GM20431 (cell line): Measurements from ENCODE around the gene HERC2.
"Not testable (repeated sequence)": the region's sequence is repeated elsewhere in the genome, so short reads cannot be mapped to it uniquely, and the experiment has no call there.

Source experiments
- in situ Hi-C: fragments of 300-500 bp; cut with MseI, MboI; formaldehyde crosslinking; loops from one replicate; pipeline ENCODE4 v1.15.0; 2020; ENCODE audit warnings: low sequenced_read_pairs; ENCODE audit not compliant: unreplicated experiment

The HERC2 gene, protein sequence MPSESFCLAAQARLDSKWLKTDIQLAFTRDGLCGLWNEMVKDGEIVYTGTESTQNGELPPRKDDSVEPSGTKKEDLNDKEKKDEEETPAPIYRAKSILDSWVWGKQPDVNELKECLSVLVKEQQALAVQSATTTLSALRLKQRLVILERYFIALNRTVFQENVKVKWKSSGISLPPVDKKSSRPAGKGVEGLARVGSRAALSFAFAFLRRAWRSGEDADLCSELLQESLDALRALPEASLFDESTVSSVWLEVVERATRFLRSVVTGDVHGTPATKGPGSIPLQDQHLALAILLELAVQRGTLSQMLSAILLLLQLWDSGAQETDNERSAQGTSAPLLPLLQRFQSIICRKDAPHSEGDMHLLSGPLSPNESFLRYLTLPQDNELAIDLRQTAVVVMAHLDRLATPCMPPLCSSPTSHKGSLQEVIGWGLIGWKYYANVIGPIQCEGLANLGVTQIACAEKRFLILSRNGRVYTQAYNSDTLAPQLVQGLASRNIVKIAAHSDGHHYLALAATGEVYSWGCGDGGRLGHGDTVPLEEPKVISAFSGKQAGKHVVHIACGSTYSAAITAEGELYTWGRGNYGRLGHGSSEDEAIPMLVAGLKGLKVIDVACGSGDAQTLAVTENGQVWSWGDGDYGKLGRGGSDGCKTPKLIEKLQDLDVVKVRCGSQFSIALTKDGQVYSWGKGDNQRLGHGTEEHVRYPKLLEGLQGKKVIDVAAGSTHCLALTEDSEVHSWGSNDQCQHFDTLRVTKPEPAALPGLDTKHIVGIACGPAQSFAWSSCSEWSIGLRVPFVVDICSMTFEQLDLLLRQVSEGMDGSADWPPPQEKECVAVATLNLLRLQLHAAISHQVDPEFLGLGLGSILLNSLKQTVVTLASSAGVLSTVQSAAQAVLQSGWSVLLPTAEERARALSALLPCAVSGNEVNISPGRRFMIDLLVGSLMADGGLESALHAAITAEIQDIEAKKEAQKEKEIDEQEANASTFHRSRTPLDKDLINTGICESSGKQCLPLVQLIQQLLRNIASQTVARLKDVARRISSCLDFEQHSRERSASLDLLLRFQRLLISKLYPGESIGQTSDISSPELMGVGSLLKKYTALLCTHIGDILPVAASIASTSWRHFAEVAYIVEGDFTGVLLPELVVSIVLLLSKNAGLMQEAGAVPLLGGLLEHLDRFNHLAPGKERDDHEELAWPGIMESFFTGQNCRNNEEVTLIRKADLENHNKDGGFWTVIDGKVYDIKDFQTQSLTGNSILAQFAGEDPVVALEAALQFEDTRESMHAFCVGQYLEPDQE (N-terminal part only)

DNA sequence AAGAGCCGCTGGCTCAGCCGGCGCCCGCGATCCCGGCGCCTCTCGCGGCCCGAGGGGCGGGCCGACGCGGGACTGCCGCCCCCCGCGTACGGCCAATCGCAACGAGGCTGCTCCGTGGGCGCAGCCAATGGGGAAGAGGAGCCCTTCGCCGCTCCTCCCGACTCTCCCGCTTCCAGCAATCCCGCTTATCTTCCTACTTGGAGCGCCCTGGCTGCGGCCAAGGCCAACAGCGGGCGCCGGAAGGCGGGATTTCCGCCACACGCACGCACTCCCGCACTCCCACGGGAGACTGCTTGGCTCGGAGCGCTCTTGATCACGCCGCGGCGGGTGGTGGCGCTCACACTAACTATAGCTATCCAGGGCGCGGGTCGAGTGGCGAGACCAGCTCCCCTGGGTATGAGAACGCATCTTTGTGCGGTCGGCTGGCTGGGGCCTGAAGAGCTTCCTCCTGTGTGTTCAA, at the start of gene HERC2:
HERC2 (minus strand) TSS at position 51 of the 460 bp plus-strand sequence. CDS start 746 bp downstream, outside the sequence.
- in situ Hi-C loops = not testable (repeated sequence)

DNA sequence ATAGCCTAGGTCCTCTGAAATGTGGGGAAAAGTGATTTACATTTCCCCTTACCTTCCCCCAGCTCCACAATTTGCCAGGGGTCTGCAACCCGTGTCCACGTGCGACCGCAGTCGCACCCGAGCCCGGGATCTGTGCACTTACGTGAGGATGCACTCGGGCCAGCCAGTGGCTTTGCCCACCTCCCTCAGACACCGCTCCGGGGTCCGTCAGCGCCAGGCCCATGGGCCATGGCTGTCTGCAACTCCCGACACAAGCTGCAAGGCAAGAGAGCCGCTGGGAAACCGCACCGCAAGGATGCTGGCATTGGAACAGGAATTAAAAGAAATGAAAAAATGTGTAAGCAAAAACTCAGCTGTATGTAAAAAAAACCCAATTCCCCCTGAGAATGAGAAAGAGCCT, 43.5 kb upstream of the HERC2 start:
- in situ Hi-C loops = not testable (repeated sequence)

DNA sequence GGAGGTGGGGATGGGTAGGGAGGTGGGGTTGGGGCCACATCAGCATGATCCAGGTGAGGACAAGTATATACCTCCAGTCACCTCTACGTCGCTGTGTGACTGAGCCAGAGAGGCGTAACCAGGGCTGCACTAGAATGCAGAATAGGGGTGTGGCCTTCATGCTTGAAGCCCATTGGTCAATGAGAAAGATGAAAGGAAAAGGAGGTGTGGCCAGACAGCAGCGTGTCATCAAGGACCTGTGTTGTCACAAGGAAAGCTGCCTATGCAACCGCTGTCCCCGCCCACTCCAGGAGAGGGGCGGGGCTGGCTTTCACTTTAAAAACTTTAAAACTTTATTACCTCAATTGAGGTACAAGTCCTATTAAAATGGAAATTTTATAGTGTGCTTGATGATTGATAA, 36.0 kb upstream of the HERC2 start, which contains the start of gene GOLGA6L24:
GOLGA6L24 (minus strand) TSS at position 101 of the 400 bp plus-strand sequence; CDS start at position 40, 61 bp downstream.
- in situ Hi-C loops = not testable (repeated sequence)

DNA sequence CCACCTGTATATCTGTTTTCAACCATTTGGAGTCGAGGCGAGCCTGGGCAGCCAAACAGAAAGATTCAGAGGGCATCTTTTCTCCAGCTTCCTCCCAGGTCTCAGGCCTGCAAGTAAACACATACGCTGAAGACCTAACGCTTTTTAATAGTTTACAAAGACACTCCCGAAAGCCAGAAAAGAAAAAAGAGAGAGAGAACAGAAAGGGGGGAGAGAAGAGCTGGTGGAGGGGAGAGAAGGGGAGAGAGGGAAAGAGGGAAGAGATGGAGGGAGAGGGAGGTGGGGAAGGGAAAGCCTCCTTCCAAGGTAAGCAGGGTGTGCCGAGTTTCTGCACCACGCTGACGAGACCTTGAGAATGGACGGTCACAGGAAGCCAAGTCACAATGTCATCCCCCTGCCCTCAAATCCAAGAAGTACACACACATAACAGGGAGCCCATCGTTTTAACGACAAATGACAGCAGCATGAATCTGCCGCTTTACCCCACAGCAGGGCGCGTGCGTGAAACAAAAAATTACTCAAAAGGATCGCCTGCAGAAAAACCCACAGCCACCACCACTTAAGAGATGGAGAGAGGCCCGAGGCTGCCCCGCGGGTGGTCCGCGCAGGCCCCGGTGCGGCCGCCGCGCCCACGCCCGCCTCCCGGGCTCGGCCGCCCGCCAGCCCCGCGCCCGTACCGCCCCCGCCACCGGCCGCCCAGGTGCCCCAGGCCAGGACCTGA, 461 bp downstream of the HERC2 start:
- in situ Hi-C loops = not testable (repeated sequence)

DNA sequence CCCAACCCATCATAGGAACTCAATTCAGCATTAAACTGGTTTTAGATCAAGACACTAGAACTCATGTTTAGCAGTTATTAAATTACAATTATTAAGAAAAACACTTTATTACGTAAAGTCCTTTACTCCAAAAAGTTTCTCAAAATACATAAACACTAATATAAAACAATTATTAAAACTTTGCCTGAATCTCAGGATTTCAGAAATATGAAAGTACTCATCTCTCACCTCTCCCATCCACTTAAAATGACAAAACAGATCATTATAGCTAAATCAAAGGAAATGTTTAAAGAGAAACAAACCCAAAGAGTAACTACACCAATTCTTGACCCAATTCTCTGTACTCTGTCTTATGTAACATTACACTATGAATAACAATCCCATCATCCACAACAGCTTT, 2.3 kb downstream of the HERC2 start:
- in situ Hi-C loops = not testable (repeated sequence)

DNA sequence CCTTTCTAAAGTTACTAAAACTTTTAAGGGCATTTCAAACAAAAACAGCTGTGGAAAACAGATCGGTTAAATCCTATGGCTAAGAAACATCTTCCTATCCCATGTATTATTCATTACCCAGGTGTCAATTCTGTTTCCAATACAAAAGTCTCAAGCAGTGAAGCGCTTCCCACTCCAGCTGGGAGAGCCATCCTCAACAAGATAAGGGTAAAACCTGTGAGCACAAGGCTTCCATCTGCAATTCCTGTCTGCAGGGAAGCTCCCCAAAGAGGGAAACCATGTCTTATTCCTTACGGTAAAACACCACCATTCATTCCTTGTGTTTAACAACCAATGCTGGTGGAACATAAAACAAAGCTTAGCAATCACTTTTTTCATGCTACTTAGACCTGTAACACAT, 3.2 kb downstream of the HERC2 start:
- in situ Hi-C loops = not testable (repeated sequence)

DNA sequence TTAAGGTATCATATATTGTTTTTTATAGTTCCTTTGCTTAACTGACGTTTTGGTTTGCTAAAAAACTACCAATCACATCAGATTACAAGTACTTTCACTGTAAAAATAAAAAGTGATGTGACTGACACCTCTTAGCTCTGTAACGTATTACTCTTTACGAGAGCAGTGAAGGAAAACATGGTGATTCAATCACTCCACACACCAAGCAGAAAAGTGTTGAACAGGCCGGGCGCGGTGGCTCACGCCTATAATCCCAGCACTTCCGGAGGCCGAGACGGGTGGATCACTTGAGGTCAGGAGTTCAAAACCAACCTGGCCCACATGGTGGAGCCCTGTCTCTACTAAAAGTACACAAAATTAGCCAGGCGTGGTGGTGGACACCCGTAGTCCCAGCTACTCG, 3.9 kb downstream of the HERC2 start:
- in situ Hi-C loops = not testable (repeated sequence)

DNA sequence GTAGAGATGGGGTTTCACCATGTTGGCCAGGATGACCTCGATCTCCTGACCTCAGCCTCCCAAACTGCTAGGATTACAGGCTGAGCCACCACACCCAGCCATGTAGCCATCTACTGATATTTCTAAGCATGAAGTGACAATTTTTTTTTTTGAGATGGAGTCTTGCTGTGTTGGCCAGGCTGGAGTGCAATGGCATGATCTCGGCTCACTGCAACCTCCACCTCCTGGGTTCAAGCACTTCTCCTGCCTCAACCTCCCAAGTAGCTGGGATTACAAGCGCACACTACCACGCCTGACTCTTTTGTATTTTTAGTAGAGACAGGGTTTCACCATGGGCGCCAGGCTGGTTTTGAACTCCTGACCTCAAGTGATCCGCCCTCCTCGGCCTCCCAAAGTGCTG, 5.0 kb downstream of the HERC2 start:
- in situ Hi-C loops = not testable (repeated sequence)

DNA sequence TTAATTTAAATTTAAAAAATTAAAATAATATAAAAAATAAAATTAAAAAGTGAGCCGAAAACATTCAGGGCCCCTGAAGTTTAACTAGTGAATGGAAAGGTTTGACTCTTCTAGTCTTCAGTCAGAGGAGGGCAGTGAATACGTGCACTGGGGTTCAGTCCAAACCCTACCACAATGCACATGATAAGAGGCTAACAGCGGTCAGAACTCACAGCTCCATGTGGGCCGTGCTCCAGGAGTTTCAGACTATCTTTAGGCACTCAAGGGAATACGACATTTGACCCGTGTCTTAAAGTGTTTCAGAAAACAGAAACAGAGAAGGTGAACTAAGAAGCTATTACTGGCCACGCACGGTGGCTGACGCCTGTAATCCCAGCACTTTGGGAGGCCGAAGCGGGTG, 11.5 kb downstream of the HERC2 start:
- in situ Hi-C loops = not testable (repeated sequence)

DNA sequence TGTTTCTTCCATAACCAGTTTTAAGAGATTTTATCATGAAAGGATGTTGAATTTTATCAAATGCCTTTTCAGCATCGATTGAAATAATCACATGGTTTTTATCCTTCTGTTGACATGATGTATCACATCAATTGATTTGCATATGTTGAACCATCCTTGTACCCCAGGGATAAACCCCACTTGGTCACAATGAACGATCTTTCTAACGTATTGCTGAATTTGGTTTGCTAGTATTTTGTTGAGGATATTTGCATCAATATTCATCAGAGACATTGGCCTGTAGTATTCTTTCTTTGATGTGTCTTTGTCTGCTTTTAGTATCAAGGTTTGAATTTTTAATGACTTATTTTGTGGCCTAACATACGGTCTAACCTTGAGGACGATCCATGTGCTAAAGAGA, 13.3 kb downstream of the HERC2 start:
- in situ Hi-C loops = not testable (repeated sequence)

DNA sequence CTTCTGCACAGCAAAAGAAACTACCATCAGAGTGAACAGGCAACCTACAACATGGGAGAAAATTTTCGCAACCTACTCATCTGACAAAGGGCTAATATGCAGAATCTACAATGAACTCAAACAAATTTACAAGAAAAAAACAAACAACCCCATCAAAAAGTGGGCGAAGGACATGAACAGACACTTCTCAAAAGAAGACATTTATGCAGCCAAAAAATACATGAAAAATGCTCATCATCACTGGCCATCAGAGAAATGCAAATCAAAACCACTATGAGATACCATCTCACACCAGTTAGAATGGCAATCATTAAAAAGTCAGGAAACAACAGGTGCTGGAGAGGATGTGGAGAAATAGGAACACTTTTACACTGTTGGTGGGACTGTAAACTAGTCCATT, 16.3 kb downstream of the HERC2 start:
- in situ Hi-C loops = not testable (repeated sequence)

DNA sequence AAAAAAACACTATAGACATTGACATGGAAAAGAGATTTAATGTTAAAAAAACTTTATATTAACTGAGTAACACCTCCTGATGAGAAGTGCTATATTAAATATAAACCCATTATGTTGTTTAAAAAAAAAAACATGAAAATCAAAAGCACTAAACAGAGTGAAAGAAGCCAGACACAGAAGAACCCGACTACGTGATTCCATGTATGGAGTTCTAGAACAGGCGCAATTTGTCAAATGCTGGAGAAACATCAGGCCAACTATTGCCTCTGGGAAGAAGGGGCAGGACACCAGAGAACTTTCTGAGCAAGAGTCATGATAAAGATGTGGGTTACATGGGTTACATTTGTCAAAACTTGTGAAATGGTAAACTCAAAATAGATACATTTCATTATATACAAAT, 24.5 kb downstream of the HERC2 start:
- in situ Hi-C loops = not testable (repeated sequence)

DNA sequence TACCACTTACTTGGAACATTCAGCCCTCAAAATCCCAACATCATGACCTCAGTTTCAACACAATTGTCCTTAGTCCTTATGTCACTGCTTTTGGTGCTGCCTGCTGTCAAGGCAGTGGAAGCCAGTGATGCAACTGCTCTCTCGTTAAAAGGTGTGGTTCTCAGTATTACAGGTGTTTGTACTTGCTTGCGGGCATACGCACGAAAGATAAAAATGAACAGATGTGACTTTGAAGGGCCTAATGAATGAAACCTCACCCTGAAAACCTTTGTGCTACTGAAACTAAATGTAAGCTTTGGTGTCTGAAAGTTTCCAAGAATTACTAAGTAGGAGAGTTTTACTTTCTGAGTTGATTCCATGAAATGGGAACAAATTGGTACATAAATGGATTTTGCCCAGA, 25.2 kb downstream of the HERC2 start:
- in situ Hi-C loops = not testable (repeated sequence)

DNA sequence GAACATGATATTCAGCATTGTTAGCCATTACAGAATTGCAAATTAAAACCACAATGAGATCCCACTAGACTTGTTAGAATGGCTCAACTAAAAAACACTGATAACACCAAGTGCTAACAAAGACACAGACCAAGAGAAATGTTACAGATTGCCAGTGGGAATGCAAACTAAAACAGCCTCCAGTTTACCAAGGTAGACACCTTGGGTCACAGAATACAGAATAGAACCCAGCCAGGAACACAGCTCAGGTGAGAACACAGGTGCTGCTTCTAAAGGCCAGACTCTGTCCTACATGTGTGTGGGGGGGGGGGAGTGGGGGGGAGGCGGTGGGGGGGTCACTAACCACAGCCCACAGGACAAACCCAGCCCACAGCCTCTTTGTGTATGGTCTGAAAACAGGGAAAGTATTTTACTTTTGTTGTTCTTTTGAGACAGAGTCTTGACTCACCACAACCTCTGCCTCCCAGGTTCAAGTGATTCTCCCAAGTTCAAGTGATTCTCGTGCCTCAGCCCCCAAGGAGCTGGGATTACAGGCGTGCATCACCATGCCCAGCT, 26.9 kb downstream of the HERC2 start:
- in situ Hi-C loops = not testable (repeated sequence)

DNA sequence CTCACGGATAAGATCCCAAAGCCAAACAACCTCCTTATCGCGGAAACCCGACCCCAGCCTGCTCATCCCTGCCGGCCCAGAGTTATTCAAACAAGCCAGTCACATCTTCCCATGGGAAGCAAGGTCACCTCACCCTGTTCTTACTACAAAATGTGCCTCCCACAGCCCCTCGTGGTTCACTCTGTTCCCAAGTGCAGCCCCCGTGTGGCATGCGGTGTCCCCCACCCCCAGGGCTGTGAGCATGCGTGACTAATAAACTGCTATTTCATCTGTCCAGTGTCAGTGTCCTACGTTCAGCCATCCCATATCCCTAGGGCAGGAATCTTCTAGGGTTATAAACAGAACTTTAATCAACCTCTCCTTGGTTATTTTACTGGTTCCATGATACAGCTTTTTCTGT, 27.4 kb downstream of the HERC2 start:
- in situ Hi-C loops = not testable (repeated sequence)

DNA sequence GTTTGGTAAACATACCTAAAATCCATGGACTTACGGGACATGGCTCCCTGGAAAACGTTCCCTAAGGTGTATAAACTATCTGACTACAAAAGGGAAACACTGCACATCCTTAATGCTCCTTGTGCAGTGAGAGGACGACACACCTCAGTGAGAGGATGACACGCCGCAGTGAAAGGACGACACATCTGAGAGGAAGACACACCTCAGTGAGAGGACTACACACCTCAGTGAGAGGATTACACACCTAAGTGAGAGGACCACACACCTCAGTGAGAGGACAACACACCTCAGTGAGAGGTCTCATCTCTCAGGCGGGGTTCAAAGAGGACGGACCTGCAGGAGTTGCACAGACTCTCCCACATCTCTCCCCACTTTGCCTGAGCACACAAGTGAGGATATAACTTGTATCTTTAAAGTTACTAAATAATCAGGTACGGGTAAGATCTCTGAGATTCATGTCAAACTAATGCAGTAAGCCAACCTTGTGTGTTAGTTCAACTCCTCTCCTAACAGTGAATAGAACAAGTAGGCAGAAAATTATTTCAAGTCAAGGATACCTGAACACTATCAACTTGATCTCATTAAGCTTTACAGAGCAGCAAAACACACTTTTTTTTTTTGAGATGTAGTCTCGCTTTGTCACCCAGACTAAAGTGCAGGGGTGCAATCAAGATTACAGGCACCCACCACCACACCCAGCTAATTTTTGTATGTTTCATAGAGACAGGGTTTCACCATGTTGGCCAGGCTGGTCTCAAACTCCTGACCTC, 32.1 kb downstream of the HERC2 start:
- in situ Hi-C loops = no loop called here

DNA sequence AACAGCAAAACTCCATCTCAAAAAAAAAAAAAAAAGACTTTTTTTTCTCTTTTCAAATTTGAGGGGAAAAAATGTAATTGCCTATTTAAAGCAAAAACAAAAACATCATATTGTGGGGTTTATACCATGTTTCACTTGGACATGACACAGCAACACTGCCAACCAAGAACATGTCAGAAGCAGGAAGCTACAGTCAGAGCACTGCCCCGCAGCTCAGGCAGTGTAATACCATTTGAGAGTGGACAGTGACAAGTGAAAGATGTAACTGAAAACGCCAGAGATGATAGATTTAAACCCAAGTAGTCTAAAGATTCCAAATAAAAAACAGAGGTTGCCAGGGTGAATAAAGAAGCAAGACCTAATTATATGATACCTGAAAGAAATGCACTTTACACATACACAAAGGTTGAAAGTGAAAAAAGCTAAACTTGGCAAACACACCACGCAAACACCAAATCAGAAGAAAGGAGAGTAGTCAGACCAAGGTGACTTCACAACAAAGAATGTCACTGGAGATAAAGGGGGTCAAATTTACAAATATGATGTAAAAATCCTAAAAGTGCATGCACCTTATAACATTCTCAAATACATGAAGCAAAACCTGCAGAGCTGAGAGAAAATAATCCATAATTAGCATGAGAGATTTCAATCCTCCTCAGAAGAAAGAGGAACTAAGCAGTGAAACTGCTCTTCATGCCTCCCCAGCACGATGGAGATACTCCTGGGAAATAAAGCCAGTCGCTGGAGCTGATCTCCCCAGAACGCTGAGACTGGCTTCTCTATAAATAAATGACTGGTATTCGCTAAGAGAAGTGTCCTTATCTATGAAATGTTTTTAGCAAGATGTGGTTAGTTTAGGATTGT, 32.9 kb downstream of the HERC2 start:
- in situ Hi-C loops = not testable (repeated sequence)
